GM12872 (cell line): Measurements from ENCODE around the gene ADCY10.

Experiments used
- CTCF ChIP-seq: IDR thresholded peaks from 3 replicates; pipeline ENCODE4 v1.5.1; 2011; ENCODE audit warnings: low read depth, mild to moderate bottlenecking, low read length, moderate library complexity; ENCODE audit not compliant: insufficient read depth

The ADCY10 gene

GRCh38 chr1:167825419-167826079, 88.4 kb downstream of the ADCY10 start:
- no peak for TF ChIP-seq CTCF

DNA sequence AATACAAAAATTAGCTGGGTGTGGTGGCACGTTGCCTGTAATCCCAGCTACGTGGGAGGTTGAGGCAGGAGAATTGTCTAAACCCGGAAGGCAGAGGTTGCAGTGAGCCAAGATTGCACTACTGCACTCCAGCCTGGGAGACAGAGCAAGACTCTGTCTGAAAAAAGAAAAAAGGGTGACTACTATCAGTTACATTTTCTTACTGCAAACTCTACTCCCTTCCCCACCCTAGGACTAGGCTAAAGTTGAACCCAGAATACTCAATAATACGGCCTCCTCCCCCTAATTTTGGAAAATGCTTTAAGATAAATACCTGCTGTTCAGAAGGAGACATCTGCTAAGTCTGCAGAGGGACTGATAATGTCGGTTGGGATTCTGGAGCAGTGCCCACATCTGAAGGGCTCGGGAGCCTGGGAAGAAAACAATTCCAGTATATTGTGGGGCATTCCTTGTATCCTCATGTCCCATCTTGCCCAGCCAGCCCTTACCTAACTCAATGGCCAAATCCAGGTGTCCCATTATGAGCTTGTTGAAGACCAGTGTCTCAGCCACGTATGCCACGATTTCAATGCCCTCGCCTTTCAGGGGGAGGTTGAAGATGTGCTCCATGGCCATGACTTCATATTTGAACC, 89.7 kb downstream of the ADCY10 start:
- no peak for TF ChIP-seq CTCF

- TF ChIP-seq CTCF: no peak
Measured at GRCh38 chr1:167821969-167822685, 91.8 kb downstream of the ADCY10 start.

DNA sequence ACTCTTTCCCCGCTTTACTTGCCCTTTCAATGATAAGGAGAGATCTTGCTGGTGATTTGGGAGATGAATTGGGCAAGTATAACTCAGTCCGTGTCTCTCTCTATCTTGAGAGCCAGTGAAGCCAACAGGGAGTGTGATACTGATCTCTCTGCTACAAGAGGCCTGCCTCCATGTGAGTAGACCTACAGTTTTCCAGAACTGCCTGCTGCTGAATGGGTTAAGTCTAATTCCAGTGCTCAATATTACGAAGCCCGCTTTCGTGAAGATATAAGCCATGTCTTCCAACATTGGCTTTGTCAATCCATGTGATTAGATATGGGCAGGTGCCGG, 92.6 kb downstream of the ADCY10 start:
- no peak for TF ChIP-seq CTCF

GRCh38 chr1:167820684-167821355, 93.1 kb downstream of the ADCY10 start:
- TF ChIP-seq CTCF: no peak

DNA sequence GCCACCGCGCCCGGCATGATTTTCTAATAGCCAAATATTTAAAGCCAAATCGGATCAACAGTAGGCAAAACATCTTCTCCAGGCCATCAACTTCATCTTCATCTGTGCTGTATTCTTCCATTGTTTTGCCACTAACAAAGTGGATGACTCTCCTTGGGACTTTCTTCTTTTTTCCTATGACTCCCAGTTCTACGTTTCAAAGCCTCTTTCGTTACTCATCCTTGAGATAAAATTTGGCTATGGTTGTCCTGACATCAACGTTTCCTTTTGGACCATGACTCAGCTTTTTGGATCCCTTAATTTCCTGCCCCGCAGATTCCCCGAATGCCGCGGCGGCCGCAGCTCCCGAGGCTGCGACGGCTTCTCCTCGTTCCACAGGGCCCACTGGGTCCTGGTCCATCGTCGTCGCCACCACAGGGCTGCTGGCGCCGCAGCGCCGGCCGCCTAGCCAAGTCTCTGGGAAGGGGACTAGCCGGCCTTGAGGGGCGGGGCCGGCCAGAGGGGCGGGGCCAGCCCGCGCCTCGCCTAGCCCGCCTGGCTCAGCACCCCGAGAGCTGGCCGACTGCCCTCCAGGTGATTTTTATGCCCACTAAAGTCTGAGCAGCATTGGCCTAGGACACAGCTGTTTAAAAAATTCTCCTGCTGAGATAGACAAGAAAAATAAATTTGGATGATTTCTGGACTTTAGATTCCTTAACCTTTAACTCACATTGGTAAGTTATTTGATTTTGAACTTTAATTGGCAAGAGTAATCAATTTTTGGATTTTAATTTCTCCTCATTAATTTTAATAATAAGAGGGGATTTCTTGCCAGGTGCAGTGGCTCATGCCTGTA, 93.9 kb downstream of the ADCY10 start:
- TF ChIP-seq CTCF: no peak
